Hair follicular keratinocyte (primary cell): ENCODE measurements around the gene MYMK. TPM values are rescaled to one million over a fixed set of nuclear protein-coding genes. Genes with fewer than 3 reads are reported as not detected.

Source experiments
- total RNA-seq: library from RNA; depleted of rRNA; stranded (reverse); fragments of >200 nt; gene quantifications from 2 replicates; pipeline ENCODE4 v1.2.3, GENCODE V29; 2015

The MYMK gene
- total RNA-seq, result not detected in 2 replicates

GRCh38 chr9:133524679-133525228 lies at the start of gene MYMK:
Gene MYMK, minus strand, starts transcription at chr9:133524959. Its CDS starts 115 bp downstream, at chr9:133524844.

GRCh38 chr9:133534346-133535291 lies 9.9 kb upstream of the MYMK start, which contains the start of gene ADAMTSL2:
Gene ADAMTSL2, plus strand, starts transcription at chr9:133534704. Its CDS starts 2,009 bp downstream, at chr9:133536713.

DNA sequence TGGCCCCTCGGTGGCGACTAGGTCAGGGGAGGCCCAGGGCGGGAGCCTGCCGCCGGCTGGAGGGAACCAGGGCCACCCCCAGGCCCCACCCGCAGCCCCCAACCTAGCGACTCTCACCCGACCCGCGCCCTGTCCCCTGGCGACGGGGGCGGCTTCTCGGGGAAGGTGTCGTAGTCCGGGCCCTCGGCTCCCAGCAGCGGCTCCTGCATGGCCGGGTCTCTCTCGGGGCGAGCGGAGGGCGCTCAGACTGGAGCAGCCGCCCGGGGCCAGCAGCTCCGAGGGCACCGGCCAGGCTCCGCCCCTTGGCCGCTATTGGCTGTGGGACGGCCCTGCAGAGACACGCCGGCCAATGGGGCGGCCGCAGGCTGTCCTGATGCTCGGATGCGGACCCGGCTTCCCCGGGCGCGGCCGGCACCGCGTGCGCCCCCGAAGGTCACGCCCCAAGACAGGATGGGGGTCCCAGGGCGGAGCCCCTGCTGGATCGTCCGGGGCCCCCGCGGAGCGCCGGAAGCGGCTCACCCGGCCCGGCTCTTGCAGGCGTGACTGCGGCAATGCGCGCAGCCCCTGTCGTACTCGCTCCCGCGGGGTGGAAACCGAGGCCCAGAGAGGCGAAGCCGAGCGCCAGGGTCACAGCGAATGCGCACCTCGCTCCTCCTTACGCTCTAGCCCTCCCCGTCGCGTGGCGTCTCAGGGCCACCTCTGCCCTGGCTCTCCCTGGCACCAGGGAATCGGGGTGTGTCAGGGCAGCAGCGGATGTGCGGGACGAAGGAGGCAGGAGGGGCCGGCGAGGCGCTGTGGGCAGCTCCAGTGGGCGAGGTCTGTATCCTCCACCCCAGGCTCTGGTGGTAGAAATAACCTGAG lies 45.7 kb downstream of the MYMK start, which contains the start of gene SLC2A6:
Gene SLC2A6, minus strand, starts transcription at position 249 of the 861 bp plus-strand sequence. Its CDS starts 40 bp downstream, at position 209.

Other genes with a start within 250 kb of the MYMK start
- gene ABO, start 249.8 kb downstream of the MYMK start, total RNA-seq, result not detected in 2 replicates
- 13.9 and 23.5 TPM in 2 replicates for gene SURF6, start 188.8 kb downstream of the MYMK start, total RNA-seq
- gene MED22, start 176.8 kb downstream of the MYMK start, total RNA-seq, result 17.7 and 23.4 TPM in 2 replicates
- 2,877 and 3,258 TPM in 2 replicates for gene RPL7A, start 176.7 kb downstream of the MYMK start, total RNA-seq
- gene SURF1, start 168.5 kb downstream of the MYMK start, total RNA-seq, result 28.3 and 37.3 TPM in 2 replicates
- 37.2 and 46.6 TPM in 2 replicates for gene SURF2, start 168.4 kb downstream of the MYMK start, total RNA-seq
- gene SURF4, start 148.9 kb downstream of the MYMK start, total RNA-seq, result 194 and 245 TPM in 2 replicates
- 0.19 TPM in 1 of 2 replicates, not detected in the other for gene STKLD1, start 148.6 kb downstream of the MYMK start, total RNA-seq
- 19.5 and 24.7 TPM in 2 replicates for gene REXO4, start 106.9 kb downstream of the MYMK start, total RNA-seq
- 0.61 and 0.70 TPM in 2 replicates for gene ADAMTS13, start 102.6 kb downstream of the MYMK start, total RNA-seq
- 1.6 and 5.3 TPM in 2 replicates for gene CACFD1, start 65.0 kb downstream of the MYMK start, total RNA-seq
- 21.6 and 30.5 TPM in 2 replicates for gene SLC2A6, start 45.9 kb downstream of the MYMK start, total RNA-seq
- not detected in 2 replicates for gene ADAMTSL2, start 9.7 kb upstream of the MYMK start, total RNA-seq
- gene FAM163B, start 84.4 kb upstream of the MYMK start, total RNA-seq, result not detected in 2 replicates
- gene DBH, start 111.4 kb upstream of the MYMK start, total RNA-seq, result not detected in 2 replicates
- gene SARDH, start 213.4 kb upstream of the MYMK start, total RNA-seq, result 0.27 and 0.86 TPM in 2 replicates